GM21717 (cell line): ENCODE data around the gene LSM14B.
A peak's percentile ranks its signal among the peaks of the same experiment; 100 is the strongest.
"Not testable (repeated sequence)": the region's sequence is repeated elsewhere in the genome, so short reads cannot be mapped to it uniquely, and the experiment has no call there.

Experiments used
- ATAC-seq: cut with Tn5 transposase; IDR thresholded peaks from one replicate; pipeline ENCODE4 v1.9.1; 2021; ENCODE audit warnings: mild to moderate bottlenecking, moderate library complexity; ENCODE audit not compliant: unreplicated experiment

The LSM14B gene

DNA sequence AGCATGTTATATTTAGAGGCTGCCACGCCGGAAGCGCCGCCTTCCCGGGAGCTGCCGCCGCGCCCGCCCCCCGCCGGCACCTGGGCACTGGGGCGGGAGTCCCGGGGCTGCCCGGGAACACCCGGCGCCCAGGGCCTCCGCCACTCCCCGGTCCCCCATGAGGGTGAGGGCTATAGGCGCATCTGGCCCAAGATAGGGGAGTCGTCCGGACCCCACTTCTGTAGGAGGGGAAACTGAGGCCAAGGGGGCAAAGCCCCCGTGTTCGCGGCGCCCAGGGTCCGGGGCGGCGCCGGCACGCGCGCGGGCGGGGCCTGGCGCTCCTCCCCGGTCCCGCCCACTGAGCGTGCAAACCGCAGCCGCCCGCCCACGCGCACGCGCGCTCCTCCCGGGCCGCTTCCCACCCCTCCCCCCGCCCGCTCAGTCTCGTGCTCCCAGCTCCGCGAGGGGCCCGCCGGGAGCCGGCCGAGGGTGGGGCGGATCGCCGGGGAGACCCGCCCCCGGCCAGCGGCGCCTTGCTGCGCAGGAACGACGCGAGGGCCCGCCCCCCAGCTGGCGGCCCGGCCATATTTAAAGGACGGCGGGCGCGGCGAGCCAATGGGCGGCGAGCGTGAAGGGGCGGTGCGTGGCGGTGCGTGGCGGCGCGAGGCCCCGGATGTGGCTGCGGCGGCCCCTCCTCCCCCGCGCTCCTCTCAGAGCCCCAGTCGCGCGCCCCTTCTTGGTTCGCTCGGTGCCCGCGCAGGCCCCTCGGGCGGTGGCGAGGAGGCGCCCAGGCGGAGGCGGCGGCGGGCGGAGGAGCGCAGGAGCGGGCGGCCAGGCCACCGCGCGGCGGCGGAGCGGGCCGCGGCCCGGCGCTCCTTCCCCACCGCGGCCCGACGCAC, at the start of gene LSM14B:
Gene LSM14B (plus strand): TSS at position 700 of the 878 bp plus-strand sequence. CDS start 192 bp downstream, outside the sequence.
- peak; percentile 67 for ATAC-seq

GRCh38 chr20:62073323-62073722, 49.0 kb upstream of the LSM14B start:
- ATAC-seq, result no peak

GRCh38 chr20:62079166-62079565, 43.1 kb upstream of the LSM14B start:
- ATAC-seq, result no peak

DNA sequence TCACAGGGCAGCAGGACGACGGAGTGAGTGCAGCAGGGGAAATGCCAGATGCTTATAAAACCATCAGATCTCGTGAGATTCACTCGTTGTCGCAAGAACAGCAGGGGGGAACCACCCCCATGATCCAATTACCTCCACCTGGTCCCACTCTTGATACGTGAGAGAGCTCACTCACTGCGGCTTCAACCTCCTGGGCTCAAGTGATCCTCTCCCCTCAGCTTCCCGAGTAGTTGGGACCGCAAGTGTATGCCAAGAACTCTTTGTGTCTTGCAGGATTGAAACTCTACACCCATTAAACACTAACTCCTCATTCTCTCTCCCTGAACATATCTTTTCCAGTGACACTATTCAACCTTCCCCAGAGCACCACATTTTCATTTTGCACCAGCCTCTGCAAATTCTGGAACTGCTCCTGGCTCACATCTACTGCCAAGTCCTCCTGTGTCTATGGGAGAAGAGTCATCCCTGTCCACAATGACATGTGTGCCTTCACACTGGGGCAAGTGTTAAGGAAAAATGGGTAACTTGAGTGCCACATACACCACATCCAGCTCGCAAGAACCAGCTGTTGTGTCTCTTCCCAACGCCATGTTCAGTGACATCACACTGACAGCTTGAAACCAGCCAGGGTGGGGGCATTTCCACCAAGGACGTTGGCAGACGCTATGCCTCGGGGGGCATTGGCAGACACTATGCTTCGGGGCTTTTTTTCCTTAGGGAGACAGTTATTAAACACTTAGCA, 41.9 kb upstream of the LSM14B start:
- no peak for ATAC-seq

DNA sequence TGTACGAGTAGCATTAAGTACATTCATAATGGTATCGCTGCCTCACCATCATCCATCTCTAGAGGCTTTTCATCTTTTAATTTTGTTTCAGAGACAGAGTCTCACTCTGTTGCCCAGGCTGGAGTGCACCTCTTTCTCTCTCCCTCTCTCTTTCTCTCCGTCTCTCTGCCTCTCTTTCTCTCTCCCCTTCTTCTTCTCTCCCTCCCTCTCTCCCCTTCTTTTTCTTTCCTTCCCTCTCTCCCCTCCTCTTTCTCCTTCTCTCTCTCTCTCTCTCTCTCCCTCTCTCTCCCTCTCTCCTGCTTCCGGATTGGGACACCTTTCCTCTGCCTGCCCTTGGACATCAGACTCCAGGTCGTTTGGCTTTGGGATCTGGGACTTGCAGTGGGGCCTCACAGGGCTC, 39.0 kb upstream of the LSM14B start:
- ATAC-seq, result no peak

DNA sequence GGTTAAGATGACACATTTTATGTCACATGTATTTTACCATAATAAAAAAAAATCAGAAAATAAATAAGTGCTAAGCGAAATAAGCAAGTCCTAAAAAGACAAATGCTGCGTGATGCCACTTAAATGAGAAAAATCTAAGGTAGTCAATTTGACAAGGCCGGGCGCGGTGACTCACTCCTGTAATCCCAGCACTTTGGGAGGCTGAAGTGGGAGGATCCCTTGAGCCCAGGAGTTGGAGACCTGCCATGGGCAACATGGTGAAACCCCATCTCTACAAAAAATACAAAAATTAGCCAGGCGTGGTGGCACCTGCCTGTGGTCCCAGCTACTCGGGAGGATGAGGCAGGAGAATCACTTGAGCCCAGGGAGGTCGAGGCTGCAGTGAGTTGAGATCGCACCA, 38.1 kb upstream of the LSM14B start:
- not testable (repeated sequence) for ATAC-seq

GRCh38 chr20:62085206-62085605, 37.1 kb upstream of the LSM14B start:
- ATAC-seq, result no peak

DNA sequence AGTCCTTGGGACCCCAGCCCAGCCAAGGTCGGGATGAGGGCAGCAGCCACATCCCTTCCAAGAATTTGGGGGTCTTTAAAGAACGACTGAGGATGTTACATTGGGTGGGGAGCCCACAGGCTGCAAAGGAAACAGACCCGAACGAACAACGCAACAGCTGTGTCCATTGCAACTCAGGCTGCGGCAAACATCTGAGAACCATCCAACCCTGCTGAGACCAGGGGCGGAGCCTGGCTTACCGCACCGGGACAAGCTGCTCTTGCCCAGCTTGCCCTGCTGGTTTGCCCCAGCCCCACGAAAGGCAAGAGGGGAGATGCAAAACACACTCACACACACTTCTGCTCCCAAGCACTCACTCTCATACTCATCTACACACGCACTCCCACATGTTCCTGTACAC, 35.0 kb upstream of the LSM14B start:
- no peak for ATAC-seq

DNA sequence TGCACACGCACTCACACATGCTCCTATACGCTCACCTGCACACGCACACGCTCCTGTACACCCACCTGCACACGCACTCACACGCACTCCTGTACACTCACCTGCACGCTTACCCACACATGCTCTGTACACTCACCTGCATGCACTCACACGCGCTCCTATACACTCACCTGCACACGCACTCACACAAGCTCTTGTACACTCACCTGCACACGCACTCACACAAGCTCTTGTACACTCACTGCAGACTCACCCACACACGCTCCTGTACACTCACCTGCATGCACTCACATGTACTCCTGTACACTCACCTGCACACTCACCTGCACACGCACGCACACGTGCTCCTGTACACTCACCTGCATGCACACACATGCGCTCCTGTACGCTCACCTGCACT, 34.6 kb upstream of the LSM14B start:
- no peak for ATAC-seq

- ATAC-seq, result no peak
Observed at GRCh38 chr20:62088258-62089127, 33.8 kb upstream of the LSM14B start.

DNA sequence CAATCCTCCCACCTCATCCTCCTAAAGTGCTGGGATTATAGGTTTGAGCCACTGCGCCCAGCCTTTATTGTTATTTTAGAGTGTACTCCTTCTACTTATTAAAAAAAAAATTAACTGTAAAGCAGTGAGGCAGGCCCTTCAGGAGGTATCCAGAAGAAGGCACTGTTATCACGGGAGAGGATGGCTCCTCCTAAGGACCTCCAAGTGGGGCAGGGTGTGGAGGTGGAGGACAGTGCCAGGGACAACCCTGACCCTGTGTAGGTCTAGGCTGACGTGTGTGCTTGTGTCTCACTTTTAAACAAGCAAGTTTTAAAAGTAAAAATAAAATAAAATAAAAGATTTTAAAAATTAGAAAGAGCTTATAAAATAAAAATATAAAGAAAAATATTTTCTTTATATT, 32.9 kb upstream of the LSM14B start:
- ATAC-seq, result no peak

DNA sequence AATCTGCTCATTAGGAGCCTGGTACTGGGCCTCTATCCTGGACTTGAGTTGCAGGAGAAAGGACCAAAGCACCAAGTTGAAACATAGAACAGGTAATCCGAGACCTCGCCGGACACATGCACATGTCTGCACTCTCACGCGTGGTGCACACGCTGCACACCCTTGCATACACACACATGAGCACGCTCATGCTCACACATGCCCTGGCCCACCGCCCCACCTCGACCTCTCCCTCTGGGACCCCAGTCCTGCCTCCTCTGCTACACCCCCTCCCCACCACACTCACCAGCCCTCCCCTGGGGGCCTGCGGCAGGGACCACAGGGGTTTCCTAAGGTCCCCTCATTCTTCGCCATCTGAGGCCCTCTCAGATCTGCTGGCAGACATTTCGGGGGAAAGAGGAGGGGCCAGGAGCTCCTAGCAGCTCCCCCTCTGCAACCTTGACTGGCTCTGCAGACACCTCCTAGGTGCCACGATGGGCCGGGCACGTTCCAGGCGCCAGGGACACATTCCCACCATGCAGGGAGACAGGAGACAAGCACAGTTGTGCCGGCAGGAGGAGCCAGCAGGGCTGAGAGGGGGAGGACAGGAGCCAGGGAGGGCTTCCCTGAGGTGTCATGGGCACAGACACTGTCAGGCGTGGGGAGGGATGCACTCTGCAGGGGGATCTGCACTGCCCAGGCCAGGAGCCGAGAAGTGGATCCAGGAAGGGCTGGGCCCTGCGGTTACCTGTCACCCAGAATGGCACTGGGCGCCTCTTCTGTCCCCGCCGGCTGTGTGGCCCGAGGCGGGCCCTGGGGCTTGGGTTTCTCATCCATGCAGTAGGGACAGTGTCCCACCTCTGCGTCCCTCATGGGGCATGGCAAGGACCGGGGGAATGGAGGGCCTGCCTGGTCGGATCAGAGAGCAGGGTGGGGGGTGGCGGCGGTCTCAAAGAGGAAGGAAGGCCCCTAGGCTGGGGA, 25.6 kb upstream of the LSM14B start:
- ATAC-seq, result no peak

DNA sequence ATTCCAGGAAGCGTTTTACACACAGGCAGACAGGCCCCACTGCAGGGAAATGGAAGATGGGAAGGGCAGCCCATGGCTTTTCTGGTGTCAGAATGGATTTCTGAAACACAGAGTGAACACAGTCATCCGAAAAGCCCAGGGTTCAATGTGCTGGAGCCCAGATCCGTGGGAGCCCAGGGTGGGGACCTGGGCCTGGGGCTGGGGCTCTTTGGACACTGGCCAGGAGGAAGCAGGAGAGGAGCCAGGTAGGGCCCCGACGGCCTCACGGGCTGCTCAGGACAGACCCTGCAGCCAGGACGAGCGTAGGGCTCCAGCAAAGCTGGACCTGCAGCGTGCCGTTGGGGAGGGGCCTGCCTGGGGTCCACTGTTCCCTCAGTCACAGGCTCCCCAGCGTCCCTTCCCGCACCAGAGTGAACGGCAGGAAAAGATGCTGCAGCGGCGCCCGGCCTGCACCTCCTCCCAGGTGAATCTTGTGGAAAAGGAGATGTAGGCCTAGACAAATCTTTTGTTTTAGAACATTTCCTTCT, 24.3 kb upstream of the LSM14B start:
- no peak for ATAC-seq

DNA sequence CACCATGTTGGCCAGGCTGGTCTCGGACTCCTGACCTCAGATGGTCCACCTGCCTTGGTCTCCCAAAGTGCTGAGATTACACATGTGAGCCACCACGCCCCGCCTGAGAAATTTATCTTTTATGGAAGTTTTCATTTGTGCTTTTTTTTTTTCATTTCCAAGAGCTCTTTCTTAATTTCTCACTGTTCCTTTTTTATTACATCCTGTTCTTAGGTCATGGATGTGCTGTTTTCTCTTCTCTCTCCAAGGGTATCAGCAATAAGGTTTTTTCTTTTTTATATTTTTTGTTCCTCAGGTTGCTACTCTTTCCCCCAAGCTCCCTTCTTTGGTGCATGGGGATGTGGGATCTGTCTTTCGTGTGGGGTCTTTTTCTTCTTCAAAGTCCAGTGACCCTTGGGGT, 21.2 kb upstream of the LSM14B start:
- ATAC-seq, result no peak

DNA sequence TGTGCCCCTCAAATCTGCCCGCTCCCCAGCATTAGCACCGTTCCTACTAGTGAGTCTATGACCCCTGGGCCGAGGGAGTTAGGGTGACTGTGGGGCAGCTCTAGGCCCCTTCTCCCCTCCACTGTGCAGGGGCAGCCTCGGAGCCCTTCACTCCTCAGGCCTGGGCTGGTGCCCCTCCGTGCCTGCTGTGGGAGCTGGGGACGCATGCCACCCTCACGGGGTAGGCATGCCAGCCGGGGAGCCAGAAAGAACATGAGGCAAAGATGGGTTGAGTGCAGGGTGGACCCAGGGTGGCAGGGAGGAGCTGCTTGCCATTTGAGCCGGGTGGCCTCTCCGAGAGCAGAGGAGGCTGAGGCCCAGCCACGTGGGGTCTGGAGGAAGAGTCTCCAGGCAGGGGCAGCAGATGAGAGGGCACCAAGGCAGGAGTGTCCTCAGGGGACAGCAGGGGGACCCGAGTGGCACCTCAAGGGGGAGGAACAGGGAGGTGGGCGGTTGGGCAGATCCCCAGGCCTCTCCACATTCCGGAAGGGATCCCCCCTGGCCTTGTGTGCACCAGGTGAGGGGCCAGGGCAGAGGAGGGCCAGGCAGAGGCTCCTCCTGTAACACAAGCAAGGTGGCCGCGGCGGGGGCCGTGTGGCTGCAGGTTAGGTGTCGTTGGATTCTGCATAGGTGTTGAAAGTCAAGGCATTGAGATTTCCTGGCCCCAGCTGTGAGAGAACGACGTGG, 18.6 kb upstream of the LSM14B start:
- no peak for ATAC-seq

GRCh38 chr20:62104234-62104789, 18.0 kb upstream of the LSM14B start:
- no peak for ATAC-seq

- ATAC-seq, result no peak
Observed at GRCh38 chr20:62104791-62105345, 17.4 kb upstream of the LSM14B start.

- ATAC-seq, result no peak
Observed at GRCh38 chr20:62105592-62105991, 16.7 kb upstream of the LSM14B start.
